AG09309 (cell line): ENCODE measurements around the gene VSTM4.

ENCODE experiments used
- DNase-seq: peaks from one replicate; pipeline ENCODE4 v3.0.0-alpha.2; 2010; ENCODE audit warnings: low read depth
- H3K4me3 ChIP-seq: 2 replicates; pipeline ENCODE4 v1.5.1; 2011; ENCODE audit warnings: mild to moderate bottlenecking, low read depth, low read length, moderate library complexity; ENCODE audit not compliant: control insufficient read depth
- TF ChIP-seq, protein P1 (sequence below): IDR thresholded peaks from 2 replicates; pipeline ENCODE4 v1.5.1; 2011; ENCODE audit warnings: mild to moderate bottlenecking, low read depth, low read length, inconsistent platforms; ENCODE audit not compliant: insufficient read depth, control insufficient read depth; ENCODE audit errors: missing control alignments

Gene VSTM4

GRCh38 chr10:49094646-49095045 is 20.7 kb downstream of the VSTM4 start:
- no peak for DNase-seq

GRCh38 chr10:49093922-49094321 is 21.4 kb downstream of the VSTM4 start:
- no peak for DNase-seq
- no peak overlapping the region for H3K4me3 ChIP-seq
- TF ChIP-seq, protein P1, sequence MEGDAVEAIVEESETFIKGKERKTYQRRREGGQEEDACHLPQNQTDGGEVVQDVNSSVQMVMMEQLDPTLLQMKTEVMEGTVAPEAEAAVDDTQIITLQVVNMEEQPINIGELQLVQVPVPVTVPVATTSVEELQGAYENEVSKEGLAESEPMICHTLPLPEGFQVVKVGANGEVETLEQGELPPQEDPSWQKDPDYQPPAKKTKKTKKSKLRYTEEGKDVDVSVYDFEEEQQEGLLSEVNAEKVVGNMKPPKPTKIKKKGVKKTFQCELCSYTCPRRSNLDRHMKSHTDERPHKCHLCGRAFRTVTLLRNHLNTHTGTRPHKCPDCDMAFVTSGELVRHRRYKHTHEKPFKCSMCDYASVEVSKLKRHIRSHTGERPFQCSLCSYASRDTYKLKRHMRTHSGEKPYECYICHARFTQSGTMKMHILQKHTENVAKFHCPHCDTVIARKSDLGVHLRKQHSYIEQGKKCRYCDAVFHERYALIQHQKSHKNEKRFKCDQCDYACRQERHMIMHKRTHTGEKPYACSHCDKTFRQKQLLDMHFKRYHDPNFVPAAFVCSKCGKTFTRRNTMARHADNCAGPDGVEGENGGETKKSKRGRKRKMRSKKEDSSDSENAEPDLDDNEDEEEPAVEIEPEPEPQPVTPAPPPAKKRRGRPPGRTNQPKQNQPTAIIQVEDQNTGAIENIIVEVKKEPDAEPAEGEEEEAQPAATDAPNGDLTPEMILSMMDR: no peak

More at GRCh38 chr10:49094646-49095045, 20.7 kb downstream of the VSTM4 start:
- H3K4me3 ChIP-seq: no peak overlapping the region
- TF ChIP-seq, protein P1: no peak

DNA sequence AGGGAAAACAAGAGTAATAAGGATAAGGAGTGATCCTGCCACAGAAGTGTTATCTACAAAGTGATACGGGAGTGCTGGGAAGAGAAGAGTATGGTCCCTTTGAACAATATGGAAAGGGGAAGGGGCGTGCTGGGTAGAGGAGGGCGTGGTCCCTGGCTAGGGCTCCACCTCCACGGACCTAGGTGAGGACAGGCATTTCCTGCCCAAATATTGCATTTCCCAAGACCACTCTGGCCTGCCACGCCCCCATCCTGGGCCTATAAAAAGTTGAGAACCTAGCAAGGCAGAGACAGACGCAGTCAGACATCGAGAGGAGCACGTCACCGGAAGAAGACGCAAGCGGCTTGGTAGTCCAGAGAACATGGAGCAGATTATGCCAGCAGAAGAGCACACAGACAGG is 22.8 kb downstream of the VSTM4 start:
- H3K4me3 ChIP-seq: no peak overlapping the region
- TF ChIP-seq, protein P1: no peak
- no peak for DNase-seq

GRCh38 chr10:49091450-49092210 is 23.7 kb downstream of the VSTM4 start:
- no peak for DNase-seq
- TF ChIP-seq, protein P1: no peak

DNA sequence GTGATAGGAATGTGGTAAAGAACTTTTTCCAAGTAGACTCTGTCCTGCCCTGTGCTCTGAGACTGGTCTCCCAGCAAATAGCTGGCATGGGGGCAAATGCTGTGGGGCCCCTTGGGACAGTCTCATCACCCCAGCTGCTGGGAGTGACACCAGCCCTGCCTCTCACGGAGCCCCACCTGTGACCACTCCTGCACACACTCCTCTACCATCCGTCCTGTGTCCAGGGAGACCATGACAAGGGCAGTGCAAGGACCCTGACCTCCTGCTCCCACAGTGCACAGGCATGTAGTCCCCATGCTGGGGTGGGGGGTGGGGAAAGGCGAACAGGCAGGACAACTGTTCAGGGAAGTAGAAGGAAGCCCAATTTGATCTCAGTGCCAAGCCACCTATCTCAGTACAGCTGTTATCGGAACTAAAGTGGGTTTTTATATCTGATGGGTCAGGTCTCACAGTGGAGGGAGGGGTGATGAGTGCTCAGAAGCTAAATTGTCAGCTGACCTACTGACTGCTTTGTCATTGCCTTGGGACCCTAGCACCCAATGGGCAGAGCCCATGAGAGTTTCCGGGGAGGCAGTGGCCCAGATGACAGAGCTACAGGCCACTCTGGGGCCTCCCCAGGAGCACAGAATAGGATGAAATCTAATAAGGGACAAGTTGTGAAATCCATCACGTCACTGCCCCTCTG is 24.5 kb downstream of the VSTM4 start:
- TF ChIP-seq, protein P1: no peak
- H3K4me3 ChIP-seq: no peak overlapping the region
- DNase-seq: no peak

More at GRCh38 chr10:49091450-49092210, 23.7 kb downstream of the VSTM4 start:
- no peak overlapping the region for H3K4me3 ChIP-seq

GRCh38 chr10:49090189-49090575 is 25.1 kb downstream of the VSTM4 start:
- DNase-seq: no peak
- TF ChIP-seq, protein P1: no peak
- no peak overlapping the region for H3K4me3 ChIP-seq
